HG02678 (cell line): ENCODE results near the gene HOMER3.

Experiments
- ATAC-seq: cut with Tn5 transposase; IDR thresholded peaks from one replicate; pipeline ENCODE4 v1.9.1; 2021; ENCODE audit warnings: mild to moderate bottlenecking, moderate library complexity; ENCODE audit not compliant: unreplicated experiment

Gene HOMER3

DNA sequence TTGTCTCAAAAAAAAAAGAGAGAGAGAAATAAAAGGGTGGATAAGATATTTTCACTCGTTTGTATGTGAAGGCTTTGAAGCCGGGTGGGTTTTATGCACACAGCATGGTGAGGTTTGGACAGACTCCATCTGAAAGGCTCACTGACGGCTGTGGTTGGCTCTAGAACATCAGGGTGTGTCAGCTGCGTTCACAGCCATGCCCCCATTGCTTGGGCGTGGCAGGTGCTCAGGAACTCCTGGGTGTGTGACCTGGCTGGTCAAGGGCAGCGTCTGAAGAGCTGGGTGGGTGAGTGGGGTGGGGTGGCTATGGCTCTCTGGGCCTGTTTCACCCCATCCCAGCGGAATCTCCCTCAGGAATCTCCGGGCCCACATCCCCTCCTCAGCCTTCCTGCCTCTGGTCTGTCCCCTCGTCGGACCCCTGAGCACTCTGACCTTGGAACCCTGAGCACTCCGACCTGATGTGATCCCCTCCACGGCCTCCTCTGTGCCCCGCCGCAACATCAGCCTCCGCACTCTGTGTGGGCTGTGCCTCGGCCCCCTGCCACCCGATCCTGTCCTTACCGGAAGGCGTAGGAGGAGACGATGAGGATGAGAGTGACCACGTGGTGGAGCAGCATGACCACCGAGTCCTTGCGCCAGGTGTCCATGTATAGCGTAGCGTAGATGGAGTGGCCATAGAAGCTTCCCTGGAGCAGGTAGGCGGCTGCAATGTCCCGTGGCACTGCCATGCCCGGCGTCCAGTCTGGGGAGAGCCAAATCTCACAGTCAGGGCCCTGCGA lies 57.3 kb downstream of the HOMER3 start:
- ATAC-seq = no peak

DNA sequence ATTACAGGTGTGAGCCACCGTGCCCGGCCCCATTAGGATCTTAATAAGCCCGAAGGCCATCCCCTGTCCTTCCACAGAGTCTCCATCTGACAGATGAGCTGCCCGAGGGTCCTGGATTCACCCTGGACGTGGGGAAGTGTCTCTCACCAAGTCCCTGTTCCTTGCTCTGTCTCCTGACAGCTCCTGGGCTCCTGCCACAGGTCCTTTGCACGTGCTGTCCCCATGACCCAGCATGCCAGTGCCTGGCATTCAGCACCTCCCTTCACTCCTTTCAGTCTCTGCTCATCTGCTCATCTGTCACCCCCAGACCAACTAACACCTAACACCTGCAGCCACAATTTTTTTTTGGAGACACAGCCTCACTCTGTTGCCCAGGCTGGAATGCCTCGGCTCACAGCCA lies 59.5 kb downstream of the HOMER3 start:
- no peak for ATAC-seq

DNA sequence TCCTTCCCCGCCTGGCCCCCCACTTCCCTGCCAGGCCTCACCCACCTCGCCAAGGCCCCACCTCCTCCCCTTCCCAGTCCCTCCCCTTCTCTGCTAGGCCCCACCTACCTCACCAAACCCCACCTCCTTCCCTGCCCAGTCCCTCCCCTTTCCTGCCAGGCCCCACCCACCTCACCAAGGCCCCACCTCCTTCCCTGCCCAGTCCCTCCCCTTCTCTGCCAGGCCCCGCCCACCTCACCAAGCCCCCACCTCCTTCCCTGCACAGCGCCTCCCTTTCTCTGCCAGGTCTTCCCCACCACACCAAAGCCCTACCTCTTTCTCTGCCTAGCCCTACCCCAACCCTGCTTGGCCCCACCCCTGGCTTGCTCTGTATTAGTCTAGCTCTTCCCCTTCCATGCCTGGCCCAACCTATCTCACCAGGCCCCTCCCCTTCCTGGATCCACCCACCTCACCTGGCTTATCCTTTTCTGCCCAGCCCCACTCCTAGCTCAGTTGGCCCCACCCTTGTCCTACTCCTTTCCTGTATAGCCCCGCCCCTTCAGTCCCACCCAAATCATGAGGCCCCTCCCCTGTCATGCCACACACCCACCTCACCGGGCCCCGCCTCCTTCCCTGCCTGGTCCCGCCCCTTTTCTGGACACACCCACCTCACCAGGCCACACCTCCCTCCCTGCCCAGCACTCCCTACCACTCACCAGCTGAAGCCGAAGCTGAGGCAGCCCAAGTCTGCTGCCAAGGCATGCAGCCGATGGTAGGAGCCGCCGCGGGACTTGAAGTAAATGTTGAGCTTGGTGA lies 61.2 kb downstream of the HOMER3 start:
- ATAC-seq = no peak
